Osteoblast (primary cell): ENCODE data around the gene AP1G2. TPM values are rescaled to one million over a fixed set of nuclear protein-coding genes. Genes with fewer than 3 reads are reported as not detected.
A peak's percentile ranks its signal among the peaks of the same experiment; 100 is the strongest.

Experiments
- DNase-seq: peaks from one replicate; pipeline ENCODE4 v3.0.0; 2011; ENCODE audit warnings: low spot score, mixed read lengths; ENCODE audit not compliant: insufficient read length; ENCODE audit errors: missing footprints
- H2AFZ ChIP-seq: 2 replicates; pipeline ENCODE4 v1.6.0; 2011; ENCODE audit warnings: mild to moderate bottlenecking, low read length
- H3K27ac ChIP-seq: 2 replicates; pipeline ENCODE4 v1.5.1; 2011; ENCODE audit warnings: mild to moderate bottlenecking, low read depth, low read length, moderate library complexity
- H3K27me3 ChIP-seq: 2 replicates; pipeline ENCODE4 v1.6.0; 2012; ENCODE audit warnings: mild to moderate bottlenecking, control low read depth, inconsistent platforms, low read length, moderate library complexity; ENCODE audit not compliant: insufficient read depth
- H3K36me3 ChIP-seq: 2 replicates; pipeline ENCODE4 v1.5.1; 2011; ENCODE audit warnings: mild to moderate bottlenecking, low read length, control low read depth, moderate library complexity; ENCODE audit not compliant: insufficient read depth
- H3K4me1 ChIP-seq: 2 replicates; pipeline ENCODE4 v1.5.1; 2011; ENCODE audit warnings: mild to moderate bottlenecking, low read length, control low read depth, moderate library complexity; ENCODE audit not compliant: insufficient read depth
- H3K4me2 ChIP-seq: 2 replicates; pipeline ENCODE4 v1.6.0; 2011; ENCODE audit warnings: mild to moderate bottlenecking, low read length; ENCODE audit not compliant: insufficient read depth
- H3K4me3 ChIP-seq: fragments of 200-600 bp; sonication (generic); 3 replicates; pipeline ENCODE4 v1.5.1; 2012; ENCODE audit warnings: mild to moderate bottlenecking, low read length, inconsistent platforms; ENCODE audit not compliant: insufficient read depth
- H3K79me2 ChIP-seq: 2 replicates; pipeline ENCODE4 v1.6.0; 2012; ENCODE audit warnings: mild to moderate bottlenecking, low read length, control low read depth, inconsistent platforms; ENCODE audit not compliant: insufficient read depth
- H3K9me3 ChIP-seq: 2 replicates; pipeline ENCODE4 v1.5.1; 2011; ENCODE audit warnings: low read depth, low read length, control low read depth
- H4K20me1 ChIP-seq: 2 replicates; pipeline ENCODE4 v1.6.0; 2012; ENCODE audit warnings: mild to moderate bottlenecking, low read length, control low read depth; ENCODE audit not compliant: insufficient read depth
- CTCF ChIP-seq: IDR thresholded peaks from 2 replicates; pipeline ENCODE4 v1.5.1; 2011; ENCODE audit warnings: mild to moderate bottlenecking, low read depth, low read length, moderate library complexity; ENCODE audit errors: extremely low read depth
- total RNA-seq: library from RNA; depleted of rRNA; stranded (reverse); fragments of >200 nt; gene quantifications from 2 replicates; pipeline ENCODE4 v1.2.3, GENCODE V29; 2012

The AP1G2 gene
- total RNA-seq, 1 donor = 10.9 TPM

DNA sequence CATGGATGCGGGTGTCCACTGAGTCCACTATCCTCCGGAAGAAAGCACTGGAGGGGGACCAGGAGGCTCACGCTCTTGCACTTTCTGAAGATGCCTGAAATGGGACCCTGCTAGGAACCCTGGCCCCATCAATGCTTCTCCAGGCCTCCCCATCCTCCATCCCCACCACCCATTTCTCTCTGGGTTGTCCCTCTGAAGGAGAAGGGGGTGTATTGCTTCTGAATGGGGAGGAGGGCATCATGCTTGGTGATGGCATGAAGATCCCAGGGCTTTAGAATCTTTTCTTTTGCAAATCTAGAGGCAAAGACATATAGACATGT lies 11.7 kb upstream of the AP1G2 start:
- DNase-seq = no peak
- Histone ChIP-seq H3K27me3 (peaks cover 45% of the 10 kb centered on the region), H3K27ac (no peak overlapping the region), H3K4me1 (no peaks in the 10 kb centered on the region), H3K36me3 (no peaks in the 10 kb centered on the region), H3K4me2 (no peak overlapping the region), H3K4me3 (no peak overlapping the region), H3K79me2 (no peaks in the 10 kb centered on the region), H4K20me1 (no peaks in the 10 kb centered on the region), H3K9me3 (no peaks in the 10 kb centered on the region), H2AFZ (no peak overlapping the region)
- no peak for TF ChIP-seq CTCF

- TF ChIP-seq CTCF = no peak
- H3K4me1 ChIP-seq = no peaks in the 10 kb centered on the region
- H3K9me3 ChIP-seq = no peaks in the 10 kb centered on the region
- H3K79me2 ChIP-seq = no peaks in the 10 kb centered on the region
- no peaks in the 10 kb centered on the region for H4K20me1 ChIP-seq
- peaks cover 46% of the 10 kb centered on the region for H3K27me3 ChIP-seq
- H3K36me3 ChIP-seq = no peaks in the 10 kb centered on the region
- H3K27ac ChIP-seq = no peak within 1 kb of the TSS
- no peak within 1 kb of the TSS for H3K4me3 ChIP-seq
- H3K4me2 ChIP-seq = no peak within 1 kb of the TSS
- peak; percentile 87 for DNase-seq
- no peak within 1 kb of the TSS for H2AFZ ChIP-seq
Observed at GRCh38 chr14:23578560-23579310, 11.1 kb upstream of the AP1G2 start, which contains the start of gene JPH4. TSS of gene JPH4 (minus strand) at chr14:23578790. CDS start at chr14:23577453, 1,337 bp downstream.

GRCh38 chr14:23577710-23578392 lies 10.3 kb upstream of the AP1G2 start:
- Histone ChIP-seq H3K79me2 (no peaks in the 10 kb centered on the region), H3K27me3 (peaks cover 48% of the 10 kb centered on the region), H3K4me2 (no peak overlapping the region)

More at GRCh38 chr14:23577710-23578392, 10.3 kb upstream of the AP1G2 start:
- Histone ChIP-seq H3K4me3 (no peak overlapping the region), H3K27ac (no peak overlapping the region), H3K4me1 (no peaks in the 10 kb centered on the region), H3K36me3 (no peaks in the 10 kb centered on the region), H4K20me1 (no peaks in the 10 kb centered on the region), H3K9me3 (no peaks in the 10 kb centered on the region), H2AFZ (no peak overlapping the region)
- DNase-seq = no peak
- TF ChIP-seq CTCF = no peak
